H1 (cell line): ENCODE data around the gene NUP188. TPM values are rescaled to one million over a fixed set of nuclear protein-coding genes. Genes with fewer than 3 reads are reported as not detected.
A peak's percentile ranks its signal among the peaks of the same experiment; 100 is the strongest.

Experiments
- CTCF ChIA-PET: fragments of 300-600 bp; sonication (Branson Sonifier 250); formaldehyde crosslinking; loops from one replicate; lab custom pipeline; 2021; ENCODE audit not compliant: partially characterized antibody; lab: Charles Lee
- POLR2A ChIA-PET: fragments of 300-600 bp; sonication (Branson Sonifier 250); formaldehyde crosslinking; loops from one replicate; lab custom pipeline; 2021; ENCODE audit warnings: inconsistent platforms; ENCODE audit not compliant: partially characterized antibody; lab: Charles Lee
- DNase-seq, 2 experiments: peaks; one replicate each; pipeline versions ENCODE4 v3.0.0 to v3.0.0-alpha.2; 2010 to 2022; ENCODE audit warnings: low spot score in 2 of 2, low read depth in 1 of 2, mixed read lengths in 1 of 2
- FAIRE-seq: peaks from 2 replicates; lab custom pipeline; 2011; peaks lifted over from hg19 to GRCh38; lab: Jason Lieb, UNC
- H2AFZ ChIP-seq: 2 replicates; pipeline ENCODE4 v1.8.1; 2012; ENCODE audit warnings: low read length, inconsistent platforms
- H2AK5ac ChIP-seq: 2 replicates; pipeline ENCODE4 v1.6.1; 2013; ENCODE audit warnings: low read depth, low read length
- H2BK120ac ChIP-seq: replicated peaks from 2 replicates; pipeline ENCODE3; 2013; ENCODE audit warnings: low read depth, low read length, inconsistent platforms
- H2BK12ac ChIP-seq: 2 replicates; pipeline ENCODE4 v1.6.1; 2013; ENCODE audit warnings: low read depth, low read length
- H2BK15ac ChIP-seq: 2 replicates; pipeline ENCODE4 v1.6.1; 2013; ENCODE audit warnings: low read length
- H2BK20ac ChIP-seq: 2 replicates; pipeline ENCODE4 v1.6.1; 2013; ENCODE audit warnings: low read length
- H2BK5ac ChIP-seq: 2 replicates; pipeline ENCODE4 v1.6.1; 2013; ENCODE audit warnings: low read depth, low read length
- H3K14ac ChIP-seq: 2 replicates; pipeline ENCODE4 v1.6.1; 2013; ENCODE audit warnings: inconsistent platforms; ENCODE audit not compliant: insufficient read length
- H3K18ac ChIP-seq: 2 replicates; pipeline ENCODE4 v1.6.1; 2013; ENCODE audit warnings: low read length; ENCODE audit errors: extremely low read depth
- H3K23ac ChIP-seq: 2 replicates; pipeline ENCODE4 v1.6.1; 2013; ENCODE audit warnings: inconsistent platforms; ENCODE audit not compliant: insufficient read length
- H3K23me2 ChIP-seq: 2 replicates; pipeline ENCODE4 v1.6.1; 2013; ENCODE audit warnings: low read depth, low read length
- H3K27ac ChIP-seq: 2 replicates; pipeline ENCODE4 v1.6.1; 2011; ENCODE audit warnings: low read depth, low read length, inconsistent platforms
- H3K27me3 ChIP-seq, 4 experiments: replicated peaks in 1 of 4; 1 replicate in 1 of 4; 2 replicates in 3 of 4; pipeline versions ENCODE4 v1.6.1 to v1.8.1; 2011 to 2013; ENCODE audit warnings: low read length in 3 of 4, mild to moderate bottlenecking in 3 of 4, inconsistent platforms in 2 of 4, mixed read lengths in 2 of 4, moderate library complexity in 1 of 4; ENCODE audit not compliant: control insufficient read depth in 3 of 4, insufficient read depth in 3 of 4; ENCODE audit errors: extremely low read depth in 1 of 4
- H3K36me3 ChIP-seq, 4 experiments: 2 replicates each; pipeline versions ENCODE4 v1.6.1 to v1.8.1; 2011 to 2013; ENCODE audit warnings: mild to moderate bottlenecking in 4 of 4, low read length in 3 of 4, moderate library complexity in 2 of 4, control low read depth in 1 of 4, inconsistent platforms in 1 of 4; ENCODE audit not compliant: insufficient read depth in 4 of 4, control insufficient read depth in 2 of 4
- H3K4ac ChIP-seq: replicated peaks from 2 replicates; pipeline ENCODE3; 2013; ENCODE audit warnings: low read length, low read depth, mixed read lengths, inconsistent platforms; ENCODE audit not compliant: insufficient read length
- H3K4me1 ChIP-seq, 4 experiments: replicated peaks in 1 of 4; 1 replicate in 1 of 4; 2 replicates in 3 of 4; pipeline versions ENCODE4 v1.6.1 to v1.8.1; 2011 to 2013; ENCODE audit warnings: low read length in 3 of 4, inconsistent platforms in 2 of 4, mixed read lengths in 1 of 4; ENCODE audit not compliant: insufficient read depth in 4 of 4, control insufficient read depth in 3 of 4
- H3K4me2 ChIP-seq, 2 experiments: 2 replicates each; pipeline versions ENCODE4 v1.6.1 to v1.8.1; 2011 to 2013; ENCODE audit warnings: low read depth in 2 of 2, low read length in 2 of 2, control low read depth in 1 of 2, inconsistent platforms in 1 of 2, mild to moderate bottlenecking in 1 of 2; ENCODE audit not compliant: insufficient read depth in 1 of 2
- H3K4me3 ChIP-seq, 4 experiments: fragments of 200-600, 300-600 bp in 1 of 4; sonication (generic), shearing (Covaris generic), sonication (Bioruptor Twin) in 1 of 4; 2 replicates each; pipeline versions ENCODE4 v1.5.1 to v1.8.1; 2011 to 2016; ENCODE audit warnings: low read length in 4 of 4, low read depth in 3 of 4, control low read depth in 2 of 4, inconsistent platforms in 2 of 4, mild to moderate bottlenecking in 2 of 4, mixed read lengths in 1 of 4, moderate library complexity in 1 of 4; ENCODE audit not compliant: insufficient read depth in 2 of 4; ENCODE audit errors: extremely low read depth in 1 of 4
- H3K56ac ChIP-seq: replicated peaks from 2 replicates; pipeline ENCODE3; 2013; ENCODE audit warnings: low read depth, mild to moderate bottlenecking, mixed read lengths, low read length, inconsistent platforms; ENCODE audit not compliant: insufficient read length
- H3K79me1 ChIP-seq: 2 replicates; pipeline ENCODE4 v1.6.1; 2013; ENCODE audit warnings: low read depth, low read length, control low read depth
- H3K79me2 ChIP-seq, 2 experiments: 2 replicates each; pipeline versions ENCODE4 v1.6.1 to v1.8.1; 2012 to 2013; ENCODE audit warnings: low read length in 2 of 2, mild to moderate bottlenecking in 2 of 2, inconsistent platforms in 1 of 2; ENCODE audit not compliant: insufficient read depth in 2 of 2, control insufficient read depth in 1 of 2
- H3K9ac ChIP-seq, 4 experiments: replicated peaks in 1 of 4; 1 replicate in 1 of 4; 2 replicates in 3 of 4; pipeline versions ENCODE4 v1.6.1 to v1.8.1; 2011 to 2013; ENCODE audit warnings: low read depth in 3 of 4, low read length in 3 of 4, control low read depth in 2 of 4, mild to moderate bottlenecking in 2 of 4, moderate library complexity in 2 of 4, inconsistent platforms in 1 of 4; ENCODE audit errors: extremely low read depth in 1 of 4
- H3K9me3 ChIP-seq, 2 experiments: 2 replicates each; pipeline versions ENCODE4 v1.6.1 to v1.8.1; 2012 to 2013; ENCODE audit warnings: mild to moderate bottlenecking in 2 of 2, moderate library complexity in 2 of 2, control low read depth in 1 of 2, inconsistent platforms in 1 of 2, low read depth in 1 of 2, low read length in 1 of 2, mixed read lengths in 1 of 2; ENCODE audit not compliant: insufficient read depth in 2 of 2
- H4K20me1 ChIP-seq, 2 experiments: replicated peaks in 1 of 2; 2 replicates each; pipeline versions ENCODE3 to v1.8.1; 2011 to 2013; ENCODE audit warnings: inconsistent platforms in 2 of 2, low read length in 2 of 2, mild to moderate bottlenecking in 1 of 2; ENCODE audit not compliant: insufficient read depth in 2 of 2, control insufficient read depth in 1 of 2
- H4K5ac ChIP-seq: 2 replicates; pipeline ENCODE4 v1.6.1; 2013; ENCODE audit warnings: low read length, low read depth, mixed read lengths, inconsistent platforms; ENCODE audit not compliant: insufficient read length
- H4K8ac ChIP-seq: 2 replicates; pipeline ENCODE4 v1.8.0; 2013; ENCODE audit warnings: mild to moderate bottlenecking, moderate library complexity, low read length, inconsistent platforms; ENCODE audit not compliant: insufficient read depth; ENCODE audit errors: extremely low read depth
- H4K91ac ChIP-seq: replicated peaks from 2 replicates; pipeline ENCODE3; 2013; ENCODE audit warnings: low read length, mixed read lengths, inconsistent platforms; ENCODE audit not compliant: insufficient read length
- POU5F1 ChIP-seq: IDR thresholded peaks from 2 replicates; pipeline ENCODE4 v1.6.1; 2011; ENCODE audit warnings: low read depth, mild to moderate bottlenecking, low read length, moderate library complexity
- TBP ChIP-seq: IDR thresholded peaks from 2 replicates; pipeline ENCODE4 v1.6.1; 2011; ENCODE audit warnings: low read depth, low read length, improper control_type of control experiment
- WGBS, 2 experiments: shearing (Covaris generic) in 1 of 2; methylation state at CpG; one replicate each; pipeline versions ENCODE4 v1.1.6 to v1.1.7; 2013 to 2015; ENCODE audit warnings: low lambda C conversion rate in 2 of 2, mixed read lengths in 2 of 2, inconsistent platforms in 1 of 2, low coverage in 1 of 2, missing lambda C conversion rate in 1 of 2; ENCODE audit not compliant: insufficient replicate concordance in 2 of 2, insufficient coverage in 1 of 2, insufficient read length in 1 of 2; ENCODE audit errors: extremely low coverage in 1 of 2, missing lambda C conversion rate in 1 of 2; 5-methylcytosine and 5-hydroxymethylcytosine counted together
- polyA plus RNA-seq, 7 experiments: library from polyadenylated mRNA; depleted of rRNA in 3 of 7; stranded (reverse) in 5 of 7; unstranded in 2 of 7; fragments of >200 nt in 5 of 7; fragments of 200-250 nt in 2 of 7; gene quantifications; 1 replicate in 5 of 7; 2 replicates in 1 of 7; 4 replicates in 1 of 7; pipeline versions ENCODE4 v1.2.1 to v1.2.3, GENCODE V29; 2011 to 2013; ENCODE audit warnings: missing spikeins in 2 of 7, mixed read lengths in 2 of 7
- total RNA-seq: library from RNA; stranded (reverse); fragmentation: NEBNext Ultra II Directional; extraction: Animal tissue kit (Norgen Biotek cat#: 25700); gene quantifications from 2 replicates; pipeline ENCODE4 v1.2.1, GENCODE V29; 2021

NUP188 gene
- total and polyA plus RNA-seq, 2 of the 8 experiments (the other 6 are each of a cell fraction or from before 2014, with no cell fraction given) = 90.1 to 111 TPM

GRCh38 chr9:129037767-129038098, 90.2 kb downstream of the NUP188 start:
- FAIRE-seq (no peak), DNase-seq (no peak)
- Histone ChIP-seq H3K36me3 (peaks cover 0 to 13% (median 7%) of the 10 kb centered on the region in 4 experiments; a peak in 4 of 8 replicates), H3K27ac (no peak overlapping the region), H3K56ac (no peak overlapping the region), H3K23me2 (peaks cover 7% of the 10 kb centered on the region), H3K4me2 (peak overlapping the region; percentile 78 to 89), H2BK5ac (no peak overlapping the region), H2BK12ac (no peak overlapping the region), H3K14ac (no peak overlapping the region), H4K91ac (no peak overlapping the region), H3K4ac (no peak overlapping the region), H3K9ac (no peak overlapping the region), H3K4me1 (peaks cover 0 to 10% (median 5%) of the 10 kb centered on the region in 4 experiments; a peak in 5 of 7 replicates), H3K4me3 (peak overlapping the region; percentile 87 to 97 (median 90); a peak in 5 of 8 replicates), H4K8ac (peak overlapping the region; percentile 1; the same call in 1 of the 2 replicates), H4K20me1 (peaks cover 0 to 5% of the 10 kb centered on the region in 2 experiments), H2AFZ (no peak overlapping the region), H2BK120ac (no peak overlapping the region), H3K79me1 (peaks cover 7% of the 10 kb centered on the region), H2BK20ac (no peak overlapping the region), H3K27me3 (no peaks in the 10 kb centered on the region), H3K9me3 (no peaks in the 10 kb centered on the region), H3K79me2 (peaks cover 0 to 23% of the 10 kb centered on the region in 2 experiments; a peak in 2 of 4 replicates), H3K23ac (no peak overlapping the region), H2AK5ac (no peak overlapping the region), H3K18ac (no peak overlapping the region), H4K5ac (no peak overlapping the region), H2BK15ac (no peak overlapping the region)
- CTCF ChIA-PET = interaction anchor here (0.7 to 2.7 kb wide), 4 partner anchors 9 to 31 kb away, joined by 3 to 12 read pairs (median 7); partner anchors contain the start of gene SH3GLB2
- POLR2A ChIA-PET = interaction anchor here (1.1 to 1.7 kb wide), 3 partner anchors 8 to 37 kb away, joined by 3 to 8 read pairs (median 3); no protein-coding TSS in a partner anchor
- WGBS, 2 experiments = 89% methylated on average over 6 of the region's 6 CpGs; no CpG with 5 or more reads in 1 of the 2 experiments
- TF ChIP-seq POU5F1 (no peak), TBP (no peak)
